ENCODE measurements around the gene ALOX5.

DNA sequence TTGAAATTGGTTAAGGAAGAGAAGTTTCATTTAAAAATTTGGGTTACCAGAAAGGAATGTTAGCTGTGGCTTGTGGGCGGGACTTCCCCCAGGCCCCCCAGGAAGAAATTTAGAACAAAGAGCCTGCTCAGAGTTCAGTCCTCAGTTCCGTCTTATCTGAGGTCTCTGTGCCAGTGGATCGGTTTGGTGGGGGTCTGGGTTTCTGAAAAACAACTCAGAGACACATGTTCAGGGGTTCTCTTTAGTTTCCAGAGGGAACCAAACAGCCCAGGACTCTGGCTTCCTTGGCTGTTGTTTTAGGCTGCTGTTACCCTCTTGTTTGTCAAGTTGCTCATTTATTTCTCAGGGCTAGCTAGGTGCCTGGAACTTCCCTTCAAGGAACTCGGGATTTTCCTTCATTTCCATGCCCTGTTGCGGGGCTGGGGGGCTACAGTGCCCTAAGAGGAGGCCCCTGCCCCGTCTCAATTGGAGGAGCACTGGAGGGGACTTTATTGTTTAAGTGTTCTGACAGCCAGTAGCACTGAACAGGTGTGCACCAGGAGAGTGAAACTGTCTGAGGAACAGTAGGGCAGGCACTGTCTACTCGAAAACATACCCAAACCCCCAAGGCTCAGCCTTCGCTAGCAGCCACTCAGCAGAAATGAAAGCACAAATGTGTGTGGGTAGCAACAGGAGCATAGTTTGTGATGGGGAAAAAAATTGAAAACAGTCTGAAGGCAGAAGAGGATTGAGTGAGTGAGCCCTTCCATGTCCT, 59.9 kb downstream of the ALOX5 start:
- no peak for TF ChIP-seq EP300 (IDR thresholded peaks at IDR 0.05)
- TF ChIP-seq, protein P1, sequence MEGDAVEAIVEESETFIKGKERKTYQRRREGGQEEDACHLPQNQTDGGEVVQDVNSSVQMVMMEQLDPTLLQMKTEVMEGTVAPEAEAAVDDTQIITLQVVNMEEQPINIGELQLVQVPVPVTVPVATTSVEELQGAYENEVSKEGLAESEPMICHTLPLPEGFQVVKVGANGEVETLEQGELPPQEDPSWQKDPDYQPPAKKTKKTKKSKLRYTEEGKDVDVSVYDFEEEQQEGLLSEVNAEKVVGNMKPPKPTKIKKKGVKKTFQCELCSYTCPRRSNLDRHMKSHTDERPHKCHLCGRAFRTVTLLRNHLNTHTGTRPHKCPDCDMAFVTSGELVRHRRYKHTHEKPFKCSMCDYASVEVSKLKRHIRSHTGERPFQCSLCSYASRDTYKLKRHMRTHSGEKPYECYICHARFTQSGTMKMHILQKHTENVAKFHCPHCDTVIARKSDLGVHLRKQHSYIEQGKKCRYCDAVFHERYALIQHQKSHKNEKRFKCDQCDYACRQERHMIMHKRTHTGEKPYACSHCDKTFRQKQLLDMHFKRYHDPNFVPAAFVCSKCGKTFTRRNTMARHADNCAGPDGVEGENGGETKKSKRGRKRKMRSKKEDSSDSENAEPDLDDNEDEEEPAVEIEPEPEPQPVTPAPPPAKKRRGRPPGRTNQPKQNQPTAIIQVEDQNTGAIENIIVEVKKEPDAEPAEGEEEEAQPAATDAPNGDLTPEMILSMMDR (IDR thresholded peaks at IDR 0.05), result no peak
